ENCODE measurements around the gene EXD3. TPM values are rescaled to one million over a fixed set of nuclear protein-coding genes. Genes with fewer than 3 reads are reported as not detected.

Gene EXD3
- total RNA-seq, 1 experiment from 2014 or later = 4.7 TPM

DNA sequence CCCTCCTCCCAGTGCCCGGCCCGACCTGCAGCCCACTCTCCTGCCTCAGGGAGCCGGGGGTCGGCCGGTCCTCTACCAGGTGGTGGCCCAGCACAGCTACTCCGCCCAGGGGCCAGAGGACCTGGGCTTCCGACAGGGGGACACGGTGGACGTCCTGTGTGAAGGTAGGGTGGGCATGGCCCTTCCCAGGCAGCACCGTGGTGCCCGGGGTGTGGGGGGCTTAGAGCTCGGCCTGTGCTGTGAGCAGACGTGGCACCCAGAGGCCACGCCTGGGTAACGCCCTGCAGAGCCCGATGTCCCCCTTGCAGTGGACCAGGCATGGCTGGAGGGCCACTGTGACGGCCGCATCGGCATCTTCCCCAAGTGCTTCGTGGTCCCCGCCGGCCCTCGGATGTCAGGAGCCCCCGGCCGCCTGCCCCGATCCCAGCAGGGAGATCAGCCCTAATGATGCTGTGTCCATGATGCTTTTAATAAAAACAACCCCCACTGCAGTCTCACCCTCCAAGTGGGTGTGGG lies 11.0 kb upstream of the EXD3 start:
- DNase-seq (ENCODE audit: low read depth) = no peak

DNA sequence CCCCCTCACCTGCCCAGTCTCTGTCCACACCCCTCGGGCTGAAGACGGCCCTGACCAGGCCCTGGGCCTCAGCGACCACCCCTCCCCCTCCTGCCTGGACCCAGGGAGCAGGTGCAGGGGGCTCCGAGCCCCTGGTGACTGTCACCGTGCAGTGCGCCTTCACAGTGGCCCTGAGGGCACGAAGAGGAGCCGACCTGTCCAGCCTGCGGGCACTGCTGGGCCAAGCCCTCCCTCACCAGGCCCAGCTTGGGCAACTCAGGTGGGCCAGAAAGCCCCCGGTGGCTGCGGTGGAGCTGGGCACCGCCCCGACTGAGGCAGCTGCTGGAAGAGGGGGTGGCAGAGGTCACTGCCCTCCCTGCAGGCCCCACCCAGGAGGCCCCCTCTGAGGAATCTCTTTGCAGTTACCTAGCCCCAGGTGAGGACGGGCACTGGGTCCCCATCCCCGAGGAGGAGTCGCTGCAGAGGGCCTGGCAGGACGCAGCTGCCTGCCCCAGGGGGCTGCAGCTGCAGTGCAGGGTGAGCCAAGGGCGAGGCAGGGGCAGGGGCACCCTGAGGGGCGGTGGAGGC lies 10.5 kb upstream of the EXD3 start:
- DNase-seq (ENCODE audit: low read depth) = no peak

DNA sequence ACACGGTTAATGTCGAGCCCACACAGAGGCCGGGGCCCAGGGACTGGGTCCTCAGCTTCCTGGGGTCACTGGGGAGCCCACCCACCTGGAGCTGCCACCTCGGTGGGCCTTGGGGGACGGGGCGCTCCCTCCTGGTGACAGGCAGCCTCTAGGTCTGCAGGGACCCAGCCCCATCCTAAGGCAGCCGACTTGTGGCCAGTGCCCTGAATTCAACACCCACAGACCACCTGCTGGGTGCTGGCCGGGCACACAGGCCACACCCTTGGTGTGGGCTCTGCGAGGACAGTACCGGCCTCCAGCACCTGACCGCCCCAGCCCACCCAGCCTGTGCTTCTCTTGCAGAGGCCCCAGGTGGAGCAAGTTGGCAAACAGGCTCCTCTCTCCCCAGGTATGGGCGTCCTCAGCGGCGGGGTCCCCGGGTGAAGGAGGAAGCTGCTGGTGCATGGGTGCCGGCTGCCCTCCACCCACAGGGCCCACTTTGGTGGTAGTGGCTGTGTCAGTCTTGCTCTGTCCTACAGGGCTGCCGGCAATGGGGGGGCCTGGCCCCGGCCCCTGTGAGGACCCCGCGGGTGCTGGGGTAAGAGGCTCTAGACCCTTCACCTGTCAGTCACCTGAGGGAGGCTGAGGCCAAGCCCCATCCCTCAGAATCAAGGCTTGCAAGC lies 9.9 kb upstream of the EXD3 start:
- no peak for DNase-seq (ENCODE audit: low read depth)

DNA sequence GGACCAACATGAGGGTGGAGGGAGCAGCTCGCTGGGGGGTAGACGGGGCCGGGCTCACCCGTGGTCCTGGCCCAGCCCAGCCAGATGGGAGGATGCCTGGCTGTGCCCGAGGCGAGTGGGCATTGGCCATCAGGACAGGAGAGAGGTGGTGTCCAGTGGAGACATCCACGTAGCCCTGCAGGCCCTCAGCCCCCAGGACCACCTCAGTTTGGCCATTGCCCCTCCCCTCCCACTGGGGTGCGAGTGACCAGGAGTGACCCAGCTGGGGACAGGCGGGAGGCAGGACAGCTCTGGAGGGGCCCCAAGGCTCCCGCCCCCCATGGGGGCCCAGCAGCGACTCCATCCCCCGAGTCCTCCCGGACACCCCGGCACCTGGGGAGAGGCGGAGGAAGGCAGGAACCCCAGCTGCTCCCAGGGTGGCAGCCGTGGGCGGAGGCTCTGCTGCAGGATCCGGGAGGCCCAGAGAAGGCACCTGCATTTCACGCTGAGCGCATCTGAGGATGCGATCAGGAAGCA lies 8.5 kb upstream of the EXD3 start:
- DNase-seq (ENCODE audit: low read depth) = no peak

DNA sequence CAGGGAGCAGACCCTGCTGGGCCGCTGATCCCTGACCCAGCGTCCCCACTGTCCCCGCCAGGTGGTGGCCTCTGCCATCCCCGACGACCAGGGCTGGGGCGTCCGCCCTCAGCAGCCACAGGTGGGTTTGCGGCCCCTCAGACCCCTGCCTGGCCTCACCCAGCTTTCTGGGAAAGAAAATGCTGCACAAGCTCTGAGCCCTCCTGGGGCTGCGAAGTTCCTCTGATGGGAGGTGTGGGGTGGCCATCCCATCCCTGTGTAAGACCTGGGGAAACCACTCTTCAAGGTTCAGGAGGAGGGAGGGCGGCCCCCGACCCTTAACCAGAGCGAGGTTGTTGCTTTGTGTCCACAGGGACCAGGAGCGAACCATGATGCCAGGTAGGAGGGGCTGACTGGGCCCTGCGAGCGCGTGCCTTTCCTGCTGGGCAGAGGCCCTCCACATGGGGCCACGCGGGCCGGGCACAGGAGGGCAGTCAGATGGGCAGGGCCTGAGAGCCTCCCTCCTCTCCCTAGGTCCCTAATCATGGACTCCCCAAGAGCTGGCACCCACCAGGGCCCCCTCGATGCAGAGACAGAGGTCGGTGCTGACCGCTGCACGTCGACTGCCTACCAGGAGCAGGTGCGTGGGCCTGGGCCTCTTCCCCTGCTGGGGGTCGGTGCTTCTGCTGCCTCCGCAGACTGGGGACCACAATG lies 7.9 kb upstream of the EXD3 start:
- DNase-seq (ENCODE audit: low read depth) = no peak

DNA sequence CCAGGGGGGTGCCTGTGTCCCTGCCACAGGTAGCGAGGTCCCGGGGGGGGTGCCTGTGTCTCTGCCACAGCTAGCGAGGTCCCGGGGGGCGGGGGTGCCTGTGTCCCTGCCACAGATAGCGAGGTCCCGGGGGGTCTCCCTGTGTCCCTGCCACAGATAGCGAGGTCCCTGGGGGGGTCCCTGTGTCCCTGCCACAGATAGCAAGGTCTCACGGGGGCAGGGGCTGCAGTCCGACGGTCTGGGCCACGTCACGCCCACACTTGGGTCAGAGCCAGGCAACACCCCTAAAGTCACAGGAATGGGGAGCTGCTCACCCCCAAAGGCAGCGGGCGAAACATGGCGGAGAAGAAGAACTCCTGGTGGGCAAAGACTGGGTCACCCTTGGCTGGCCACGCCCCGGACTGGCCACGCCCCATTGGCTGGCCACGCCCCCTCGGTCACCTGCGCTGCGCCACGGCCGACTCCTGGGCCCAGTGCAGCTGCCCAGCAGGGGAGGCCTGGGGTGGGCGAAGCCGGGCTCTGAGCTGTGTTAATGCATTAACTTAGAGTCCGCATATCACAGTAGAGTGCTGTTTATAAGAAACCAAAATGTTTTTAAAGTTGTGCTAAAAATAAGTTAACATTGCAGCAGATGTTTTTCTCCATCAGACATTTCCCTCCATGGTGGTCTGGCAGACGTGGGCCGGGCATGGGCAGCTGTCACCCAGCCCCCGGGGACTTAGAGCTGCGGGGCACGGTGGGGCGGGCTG lies 7.2 kb upstream of the EXD3 start:
- DNase-seq (ENCODE audit: low read depth) = no peak

DNA sequence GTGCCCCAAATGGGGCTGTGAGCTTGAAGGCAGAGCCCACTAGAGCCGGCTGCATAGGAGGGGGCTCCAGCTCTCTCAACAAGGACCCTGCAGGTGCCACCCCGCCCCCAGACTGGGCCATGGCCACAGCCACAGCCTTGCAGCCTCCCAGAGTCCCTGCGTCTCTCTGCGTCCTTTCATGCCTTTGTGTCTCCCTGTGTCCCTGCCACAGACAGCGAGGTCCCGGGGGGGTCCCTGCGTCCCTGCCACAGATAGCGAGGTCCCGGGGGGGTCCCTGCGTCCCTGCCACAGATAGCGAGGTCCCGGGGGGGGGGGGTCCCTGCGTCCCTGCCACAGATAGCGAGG lies 6.6 kb upstream of the EXD3 start:
- no peak for DNase-seq (ENCODE audit: low read depth)

DNA sequence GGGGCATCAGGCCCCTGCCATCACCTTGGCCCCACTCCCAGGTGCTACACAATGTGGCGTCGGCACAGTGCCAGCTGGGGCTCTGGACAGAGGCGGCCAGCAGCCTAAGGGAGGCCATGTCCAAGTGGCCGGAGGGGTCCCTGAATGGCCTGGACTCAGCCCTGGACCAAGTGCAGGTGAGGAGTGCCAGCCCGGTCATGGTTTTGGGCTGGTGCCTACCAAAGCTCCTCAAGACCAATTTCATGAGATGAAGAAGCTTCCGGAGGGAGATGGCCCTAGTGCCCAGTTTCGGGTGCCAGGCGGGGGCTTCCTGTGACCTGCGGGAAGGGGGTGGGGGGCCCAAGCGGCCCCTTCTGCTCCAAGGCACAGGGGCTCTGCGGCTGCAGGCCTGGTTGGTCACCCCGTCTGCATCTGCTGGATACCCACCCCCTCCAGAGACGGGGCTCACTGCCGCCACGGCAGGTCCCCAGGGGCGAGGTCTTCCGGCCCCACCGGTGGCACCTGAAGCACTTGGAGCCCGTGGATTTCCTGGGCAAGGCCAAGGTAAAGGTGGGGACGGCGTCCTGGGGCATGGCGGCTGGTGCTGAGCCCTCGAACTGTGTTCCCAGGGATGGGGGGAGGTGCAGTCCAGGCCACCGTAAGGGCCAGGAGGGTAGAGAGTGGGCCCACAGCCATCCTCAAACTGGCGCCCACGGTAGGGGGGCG lies 6.0 kb upstream of the EXD3 start:
- DNase-seq (ENCODE audit: low read depth) = no peak

DNA sequence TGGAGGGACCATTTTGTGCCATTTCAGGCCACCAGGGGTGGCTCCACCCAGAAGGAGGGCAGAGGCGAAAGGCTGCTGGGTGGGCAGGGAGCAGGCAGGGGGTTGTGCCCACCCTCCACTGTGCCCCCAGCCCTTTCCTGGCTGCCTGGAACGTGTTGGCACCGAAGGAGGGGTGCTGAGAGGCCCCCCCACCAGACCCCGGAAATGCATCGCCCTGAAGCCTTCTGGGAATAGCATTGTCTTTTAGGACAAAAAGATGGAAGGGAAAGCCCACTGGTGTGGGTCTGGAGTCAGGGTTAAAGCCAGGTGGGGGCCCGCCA lies 5.3 kb upstream of the EXD3 start:
- DNase-seq (ENCODE audit: low read depth) = no peak

DNA sequence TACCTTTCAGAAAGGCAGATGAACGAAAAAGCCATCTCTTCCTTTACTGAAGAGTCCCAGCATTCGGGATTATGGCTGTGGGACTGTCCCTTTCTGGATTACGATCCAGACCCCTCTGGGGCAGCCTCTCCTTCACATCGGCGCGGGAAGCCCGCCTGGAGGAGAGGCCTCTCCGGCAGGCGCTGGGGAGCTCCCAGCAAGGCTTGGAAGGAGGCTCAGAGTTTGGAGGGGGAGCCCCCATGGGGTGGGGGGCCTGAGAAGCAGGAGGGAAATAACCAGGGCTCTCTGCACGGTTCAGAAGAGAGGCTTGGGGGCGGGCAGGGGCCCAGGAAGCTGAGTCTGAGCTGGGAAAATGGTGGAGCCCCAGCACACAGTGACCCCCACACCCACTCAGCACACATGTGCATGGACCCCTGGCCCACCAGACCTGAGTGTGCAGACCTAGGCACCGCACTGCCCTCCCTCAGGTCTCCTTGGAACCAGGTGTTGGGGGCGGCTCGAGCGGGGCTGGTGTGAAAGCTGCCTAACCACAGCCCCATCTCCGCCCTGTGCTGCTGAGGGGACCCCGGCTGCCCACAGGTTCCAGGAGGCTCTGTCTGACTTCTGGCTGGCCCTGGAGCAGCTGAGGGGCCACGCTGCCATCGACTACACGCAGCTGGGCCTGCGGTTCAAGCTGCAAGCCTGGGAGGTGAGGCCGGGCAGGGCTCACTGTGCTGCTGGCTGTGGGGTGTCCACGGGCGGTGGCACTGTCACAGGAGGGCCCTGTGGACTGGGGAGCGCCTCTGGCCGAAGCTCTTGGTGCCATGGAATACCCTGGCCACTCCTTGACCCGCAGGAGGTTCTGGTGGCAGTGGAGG lies 4.7 kb upstream of the EXD3 start:
- DNase-seq (ENCODE audit: low read depth) = no peak

DNA sequence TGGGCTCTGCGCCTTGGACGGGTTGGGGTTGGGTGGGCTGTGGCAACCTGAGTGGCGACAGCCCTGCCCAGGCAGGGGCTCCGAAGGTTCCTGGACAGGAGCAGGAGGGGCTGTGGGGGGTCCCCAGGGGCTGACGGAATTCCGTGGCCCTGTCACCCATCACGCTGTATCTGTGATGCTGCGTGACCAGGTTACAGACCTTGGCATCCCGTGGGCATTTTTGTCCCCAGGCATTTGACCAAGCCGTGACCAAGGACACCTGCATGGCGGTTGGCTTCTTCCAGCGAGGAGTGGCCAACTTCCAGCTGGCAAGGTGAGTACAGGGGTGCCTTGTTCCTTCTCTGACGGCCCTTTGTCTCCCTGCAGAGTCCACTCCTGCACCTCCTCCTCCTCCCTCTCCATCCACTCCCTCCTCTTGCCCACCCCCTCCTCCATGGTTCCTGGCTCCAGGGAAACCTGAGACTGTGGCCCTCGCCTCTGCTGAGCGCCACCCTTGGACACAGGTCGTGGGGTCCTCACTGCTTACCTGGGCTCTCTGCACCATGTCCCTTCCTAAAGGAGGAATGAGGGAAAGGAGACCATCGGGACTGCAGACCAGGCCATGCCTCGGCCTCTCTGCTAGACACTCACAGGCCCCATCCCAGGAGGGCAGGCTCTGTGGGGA lies 3.2 kb upstream of the EXD3 start:
- no peak for DNase-seq (ENCODE audit: low read depth)

DNA sequence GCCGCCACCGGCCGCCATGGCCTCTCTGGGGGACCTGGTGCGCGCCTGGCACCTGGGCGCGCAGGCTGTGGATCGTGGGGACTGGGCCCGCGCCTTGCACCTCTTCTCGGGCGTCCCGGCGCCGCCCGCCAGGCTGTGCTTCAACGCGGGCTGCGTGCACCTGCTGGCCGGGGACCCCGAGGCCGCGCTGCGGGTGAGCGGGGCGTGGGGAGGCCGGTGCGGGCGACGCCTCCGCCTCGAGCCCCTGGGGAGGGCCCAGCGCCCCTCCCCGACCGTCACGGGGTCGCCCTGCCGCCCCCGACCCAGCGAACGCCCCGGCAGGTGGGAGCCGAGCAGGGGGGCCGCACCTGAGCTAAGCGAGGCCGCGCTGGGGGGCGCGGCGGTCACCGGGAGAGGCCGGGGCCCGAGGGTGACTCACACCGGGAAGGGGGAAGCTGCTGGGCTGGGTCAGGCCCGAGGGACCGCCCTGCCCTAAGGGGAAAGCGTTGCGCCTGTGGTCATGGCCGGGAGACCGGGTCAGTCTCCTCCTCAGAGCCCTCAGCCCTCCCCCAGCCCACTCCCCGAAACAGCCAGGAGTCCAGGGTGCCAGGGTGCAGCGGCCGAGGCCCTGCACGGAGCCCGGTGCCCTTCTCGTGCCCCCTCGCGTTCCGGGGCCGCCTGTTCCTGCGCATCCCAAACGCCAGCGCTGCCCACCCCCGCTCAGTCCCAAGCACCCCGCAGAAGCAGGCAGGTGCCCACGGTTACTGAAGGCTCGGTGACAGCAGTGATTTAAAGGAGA lies 741 bp upstream of the EXD3 start:
- no peak for DNase-seq (ENCODE audit: low read depth)

DNA sequence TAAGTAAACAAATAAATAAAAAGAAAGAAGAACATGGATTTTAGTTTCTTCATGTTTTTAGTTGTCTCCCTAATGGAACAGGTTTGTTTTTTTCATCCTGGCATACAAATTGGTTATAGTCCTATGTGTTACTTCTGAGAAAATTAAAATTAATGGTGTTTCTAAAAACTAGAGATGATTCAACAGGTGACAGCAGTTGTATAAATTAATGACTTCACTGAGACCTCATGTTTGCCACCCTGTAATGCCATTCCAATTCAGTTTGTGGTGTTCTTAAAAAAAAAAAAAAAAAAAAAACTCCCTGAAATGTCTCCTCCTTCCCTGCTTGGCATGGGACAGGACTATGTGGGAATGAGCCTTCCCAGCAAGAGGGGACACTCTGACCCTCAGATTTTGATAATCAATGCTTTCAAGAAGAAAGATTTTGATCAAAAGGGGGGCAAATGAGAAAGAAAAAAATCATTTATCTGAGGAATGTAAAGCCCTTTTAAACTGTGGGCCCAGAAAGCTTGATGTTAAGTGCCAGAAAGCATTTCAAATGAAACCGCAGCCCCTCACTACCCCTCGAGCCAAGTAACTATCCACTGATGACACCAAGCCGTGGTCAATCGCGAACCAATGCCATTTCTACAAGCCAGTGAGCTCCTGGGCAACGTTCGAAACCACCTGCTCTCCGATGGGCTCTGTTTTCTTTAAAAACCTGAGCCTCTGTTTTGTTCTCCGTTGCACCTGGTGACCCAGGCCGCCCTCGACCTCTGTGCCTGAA lies 941 bp downstream of the EXD3 start:
- DNase-seq (ENCODE audit: low read depth) = no peak

DNA sequence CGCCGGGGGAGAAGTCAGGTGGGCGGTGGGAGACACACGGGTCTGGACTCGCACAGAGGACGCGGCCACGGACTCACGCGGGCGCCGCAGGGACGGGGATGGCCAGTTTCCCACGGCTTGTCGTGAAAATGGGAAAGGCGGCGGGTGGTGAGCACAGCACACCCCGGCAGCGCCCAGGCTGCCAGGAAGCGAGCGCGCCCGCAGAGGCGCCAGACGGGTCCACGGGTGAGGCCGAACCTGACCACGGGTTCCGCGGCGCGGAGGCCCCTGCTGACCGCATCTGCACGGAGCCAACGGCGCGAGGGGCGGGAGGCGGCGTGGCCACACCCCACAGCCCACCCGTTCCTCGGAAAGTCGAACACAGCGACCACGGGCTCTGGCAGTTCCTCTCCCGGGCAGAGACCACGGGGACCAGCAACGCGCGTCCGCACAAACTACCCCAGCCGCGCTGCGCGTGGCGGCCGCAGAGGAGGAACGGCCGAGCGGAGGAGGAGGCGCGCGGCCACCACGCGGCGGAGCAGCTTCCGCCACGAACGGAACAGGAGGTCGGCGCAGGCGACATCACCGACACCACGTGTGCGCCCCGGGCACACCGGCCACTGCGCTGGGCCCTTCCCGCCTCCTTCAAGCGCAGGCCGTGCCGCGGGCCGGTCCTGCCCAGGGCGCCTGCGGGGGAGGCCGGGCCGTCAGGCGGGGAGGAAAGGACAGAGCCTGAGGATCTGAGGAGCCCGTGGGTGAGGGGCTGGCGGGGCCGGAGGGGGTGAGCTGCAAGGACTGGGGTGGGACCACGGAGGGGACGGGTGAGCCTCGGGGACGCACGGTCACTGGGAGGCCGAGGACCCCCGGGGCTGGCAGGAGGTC lies 5.6 kb downstream of the EXD3 start:
- DNase-seq (ENCODE audit: low read depth) = no peak

DNA sequence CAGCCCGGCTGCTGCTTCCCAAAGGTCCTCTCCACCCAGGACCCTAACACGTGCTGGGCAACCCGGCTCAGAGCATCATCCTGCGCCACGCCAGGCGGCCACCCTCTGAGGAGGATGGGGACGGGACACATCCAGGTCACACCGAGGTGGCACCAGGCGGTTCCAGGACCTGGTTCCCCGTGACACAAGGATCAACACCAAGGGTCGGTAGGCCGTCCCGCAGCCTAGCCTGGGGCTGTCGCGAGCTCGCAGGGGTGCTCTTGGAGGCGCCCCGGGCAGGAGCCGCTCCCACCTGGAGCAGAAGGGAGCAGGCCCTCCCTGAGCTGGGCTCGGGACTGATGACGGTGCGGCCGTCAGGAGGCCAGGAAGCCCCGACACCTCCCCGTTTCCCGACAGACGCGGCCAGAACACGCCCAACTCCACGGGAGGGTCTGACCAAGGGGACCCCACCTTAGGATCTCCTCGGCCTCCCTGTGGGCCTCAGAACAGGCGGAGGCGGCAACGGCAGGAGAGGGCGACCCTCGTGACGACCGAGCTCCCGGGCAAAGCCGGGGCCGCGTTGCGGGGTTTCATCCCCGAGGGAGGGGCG lies 6.3 kb downstream of the EXD3 start:
- no peak for DNase-seq (ENCODE audit: low read depth)

DNA sequence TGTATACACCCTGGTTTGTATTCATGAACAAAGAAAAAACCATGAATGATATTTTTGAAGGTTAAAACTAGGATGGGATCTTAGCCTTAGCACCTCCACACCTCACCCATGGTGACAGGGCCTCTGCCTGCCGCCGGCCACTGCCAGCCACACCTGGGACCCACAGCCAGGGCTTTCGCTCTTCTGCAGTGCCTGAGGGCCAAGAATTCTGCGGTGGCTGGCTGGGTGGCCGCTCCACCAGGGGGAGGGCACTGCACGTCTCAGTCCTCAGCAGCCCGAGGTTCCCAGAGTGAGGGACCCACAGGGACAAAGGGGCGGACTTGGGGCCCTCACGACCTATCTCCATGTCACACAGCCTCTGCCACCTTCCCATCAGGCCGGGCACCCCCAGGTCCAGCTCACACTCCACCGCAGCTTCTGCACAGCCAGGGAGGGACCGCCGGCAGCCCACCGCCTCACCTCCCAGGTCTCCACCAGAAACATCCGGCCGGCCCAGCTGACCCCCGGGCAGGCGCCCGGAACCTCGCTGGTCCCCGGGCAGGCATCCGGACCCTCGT lies 6.9 kb downstream of the EXD3 start:
- no peak for DNase-seq (ENCODE audit: low read depth)

DNA sequence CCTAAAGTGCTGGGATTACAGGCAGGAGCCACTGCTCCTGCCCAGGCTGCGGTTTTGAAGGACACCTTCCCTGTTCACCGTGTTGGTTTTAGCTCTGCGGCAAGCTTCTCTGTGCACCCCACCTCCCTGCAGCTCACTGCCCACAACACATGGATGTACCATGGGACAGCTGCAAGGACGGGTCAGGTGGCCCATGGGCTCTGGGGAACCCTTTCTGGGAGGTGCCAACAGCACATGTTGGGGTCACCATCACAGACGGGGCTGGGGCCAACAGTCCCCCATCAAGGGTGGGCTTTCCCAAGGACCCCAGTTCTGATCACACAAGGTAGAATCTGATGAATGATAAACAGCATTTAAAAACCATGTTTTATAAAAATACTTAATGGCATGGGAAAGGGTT lies 7.5 kb downstream of the EXD3 start:
- no peak for DNase-seq (ENCODE audit: low read depth)

Measured in HT1080 (cell line).